Loucy (cell line): ENCODE results near the gene ADAMTS19.

ENCODE experiments used
- EZH2phosphoT487 ChIP-seq: fragments of 200-600 bp; IDR thresholded peaks from 2 replicates; pipeline ENCODE4 v1.6.1; 2018; ENCODE audit warnings: antibody characterized with exemption, mild to moderate bottlenecking, moderate library complexity, borderline replicate concordance
- TF ChIP-seq, protein P1 (sequence below): fragments of 200-600 bp; sonication (generic); conservative IDR thresholded peaks from 2 replicates; pipeline ENCODE4 v1.5.1; 2014; ENCODE audit warnings: mild to moderate bottlenecking, antibody characterized with exemption, low read length

GRCh38 chr5:129441096-129441495 is 19.0 kb upstream of the ADAMTS19 start:
- TF ChIP-seq, protein P1, sequence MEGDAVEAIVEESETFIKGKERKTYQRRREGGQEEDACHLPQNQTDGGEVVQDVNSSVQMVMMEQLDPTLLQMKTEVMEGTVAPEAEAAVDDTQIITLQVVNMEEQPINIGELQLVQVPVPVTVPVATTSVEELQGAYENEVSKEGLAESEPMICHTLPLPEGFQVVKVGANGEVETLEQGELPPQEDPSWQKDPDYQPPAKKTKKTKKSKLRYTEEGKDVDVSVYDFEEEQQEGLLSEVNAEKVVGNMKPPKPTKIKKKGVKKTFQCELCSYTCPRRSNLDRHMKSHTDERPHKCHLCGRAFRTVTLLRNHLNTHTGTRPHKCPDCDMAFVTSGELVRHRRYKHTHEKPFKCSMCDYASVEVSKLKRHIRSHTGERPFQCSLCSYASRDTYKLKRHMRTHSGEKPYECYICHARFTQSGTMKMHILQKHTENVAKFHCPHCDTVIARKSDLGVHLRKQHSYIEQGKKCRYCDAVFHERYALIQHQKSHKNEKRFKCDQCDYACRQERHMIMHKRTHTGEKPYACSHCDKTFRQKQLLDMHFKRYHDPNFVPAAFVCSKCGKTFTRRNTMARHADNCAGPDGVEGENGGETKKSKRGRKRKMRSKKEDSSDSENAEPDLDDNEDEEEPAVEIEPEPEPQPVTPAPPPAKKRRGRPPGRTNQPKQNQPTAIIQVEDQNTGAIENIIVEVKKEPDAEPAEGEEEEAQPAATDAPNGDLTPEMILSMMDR, result no peak
- TF ChIP-seq EZH2phosphoT487, result no peak
